Loucy (cell line): ENCODE data around the gene HOMER1.

ENCODE experiments used
- CTCF ChIP-seq: fragments of 200-600 bp; sonication (generic); conservative IDR thresholded peaks from 2 replicates; pipeline ENCODE4 v1.5.1; 2014; ENCODE audit warnings: mild to moderate bottlenecking, antibody characterized with exemption, low read length
- EZH2phosphoT487 ChIP-seq: fragments of 200-600 bp; IDR thresholded peaks from 2 replicates; pipeline ENCODE4 v1.6.1; 2018; ENCODE audit warnings: antibody characterized with exemption, mild to moderate bottlenecking, moderate library complexity, borderline replicate concordance

DNA sequence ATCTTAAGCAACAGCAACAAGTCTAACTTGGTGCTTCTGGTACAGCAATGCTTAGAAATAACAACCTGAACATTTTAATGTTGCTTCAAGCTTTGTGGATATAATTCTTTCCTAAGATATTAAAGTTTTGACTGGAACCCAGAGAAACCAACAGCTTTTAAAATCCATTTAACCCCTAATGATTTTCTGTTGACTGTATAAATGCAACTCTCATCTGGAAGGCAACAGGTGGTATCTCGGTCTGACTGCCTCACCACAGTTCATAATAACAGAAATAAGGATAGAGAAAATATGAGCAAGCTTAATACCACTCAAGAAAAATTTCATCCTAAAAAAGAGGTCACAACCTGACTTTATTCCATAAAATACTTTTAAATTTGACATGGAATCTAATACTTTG lies 116.9 kb downstream of the HOMER1 start:
- TF ChIP-seq CTCF, result no peak
- TF ChIP-seq EZH2phosphoT487, result no peak
